Pons (tissue), 1 donor: Measurements from ENCODE around the gene RETREG1.
"Not testable (repeated sequence)": the region's sequence is repeated elsewhere in the genome, so short reads cannot be mapped to it uniquely, and the experiment has no call there.

Source experiments
- DNase-seq: peaks from one replicate; pipeline ENCODE4 v3.0.0-alpha.2; 2016; ENCODE audit warnings: low spot score

The RETREG1 gene

DNA sequence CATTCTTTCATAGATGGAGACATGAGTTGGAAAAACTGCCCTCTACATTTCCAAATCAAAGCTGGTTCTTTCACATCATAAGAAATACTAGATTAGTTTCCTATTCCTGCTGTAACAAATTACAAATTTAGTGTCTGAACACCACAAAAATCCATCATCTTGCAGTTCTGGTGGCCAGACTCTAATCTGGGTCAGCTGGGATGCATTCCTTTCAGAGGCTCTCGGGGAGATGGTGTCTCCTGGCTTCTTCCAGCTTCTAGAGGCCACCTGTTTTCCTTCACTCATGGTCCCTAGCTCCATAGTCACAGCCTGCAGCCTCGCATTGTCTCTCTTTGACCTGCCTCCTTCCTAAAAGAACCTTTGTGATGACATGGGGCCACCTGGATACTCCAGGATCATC lies 65.2 kb downstream of the RETREG1 start:
- DNase-seq: no peak

GRCh38 chr5:16550316-16550952 lies 66.4 kb downstream of the RETREG1 start:
- no peak for DNase-seq

DNA sequence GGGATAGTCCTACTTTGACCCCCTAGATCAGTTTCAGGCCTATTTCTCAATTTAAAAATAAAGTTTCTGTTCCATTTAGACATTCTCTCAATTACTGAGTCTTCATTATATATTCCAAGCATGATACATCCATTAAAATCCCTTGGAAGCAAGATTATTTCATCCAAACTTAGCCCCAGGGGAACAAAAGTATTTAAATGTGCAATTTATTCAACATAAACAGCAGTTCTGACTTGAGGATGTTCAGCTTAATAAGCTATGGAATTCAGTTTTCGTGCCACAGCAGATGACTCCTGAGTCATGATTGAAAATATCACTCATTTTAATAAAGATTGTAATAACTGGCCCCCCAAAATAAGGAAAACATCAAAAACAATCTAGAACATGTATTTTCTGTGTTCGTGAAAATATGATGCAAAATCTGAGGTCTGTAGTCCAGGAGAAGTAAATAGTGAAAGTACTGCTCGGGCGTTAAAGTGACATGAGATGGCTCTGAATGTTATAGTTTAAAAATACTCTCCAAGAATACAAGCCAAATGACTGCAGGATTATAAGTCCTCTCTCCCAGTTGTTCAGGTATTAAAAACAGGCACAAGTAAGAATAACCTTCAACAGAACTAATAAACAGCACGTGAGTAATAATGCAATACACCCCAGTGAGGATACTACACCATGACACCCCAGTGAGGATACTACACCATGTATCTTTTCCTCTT lies 67.1 kb downstream of the RETREG1 start:
- no peak for DNase-seq

DNA sequence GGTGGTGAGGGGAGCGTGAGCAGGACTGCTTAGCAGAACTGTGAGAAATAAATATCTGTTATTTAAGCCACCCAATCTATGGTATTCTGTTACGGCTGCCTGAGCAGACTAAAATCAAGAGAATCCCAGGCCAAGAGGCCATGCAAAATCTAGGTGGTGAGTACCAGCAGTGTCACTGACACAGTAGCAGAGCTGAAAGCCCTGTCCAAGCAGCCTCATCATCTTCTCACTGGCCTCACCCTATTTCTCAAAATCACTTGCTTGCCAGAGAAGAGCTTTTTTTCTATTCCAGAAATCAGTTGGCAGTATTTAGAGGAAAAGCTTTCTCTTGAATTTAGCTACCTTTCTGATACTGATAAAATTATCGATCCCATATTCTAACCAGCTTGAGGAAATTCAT lies 68.0 kb downstream of the RETREG1 start:
- no peak for DNase-seq

DNA sequence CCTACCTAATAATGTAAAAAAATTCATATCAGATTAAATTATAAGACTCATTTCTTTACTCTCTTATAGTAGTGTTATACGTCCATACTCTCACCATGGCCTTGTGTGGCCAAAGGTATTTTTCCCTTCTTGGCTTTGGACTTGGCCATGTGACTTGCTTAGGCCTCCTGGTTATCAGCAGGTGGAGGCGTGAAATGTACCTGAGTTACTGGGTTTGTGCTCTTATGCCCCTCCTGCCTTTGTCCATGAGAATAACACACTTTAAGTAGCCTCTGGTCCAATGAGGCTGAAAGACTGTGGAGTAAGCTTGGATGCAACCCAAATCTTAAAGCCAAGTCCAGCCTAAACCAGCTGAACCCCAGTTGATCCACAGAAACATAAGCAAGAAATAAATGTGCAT lies 68.7 kb downstream of the RETREG1 start:
- no peak for DNase-seq

DNA sequence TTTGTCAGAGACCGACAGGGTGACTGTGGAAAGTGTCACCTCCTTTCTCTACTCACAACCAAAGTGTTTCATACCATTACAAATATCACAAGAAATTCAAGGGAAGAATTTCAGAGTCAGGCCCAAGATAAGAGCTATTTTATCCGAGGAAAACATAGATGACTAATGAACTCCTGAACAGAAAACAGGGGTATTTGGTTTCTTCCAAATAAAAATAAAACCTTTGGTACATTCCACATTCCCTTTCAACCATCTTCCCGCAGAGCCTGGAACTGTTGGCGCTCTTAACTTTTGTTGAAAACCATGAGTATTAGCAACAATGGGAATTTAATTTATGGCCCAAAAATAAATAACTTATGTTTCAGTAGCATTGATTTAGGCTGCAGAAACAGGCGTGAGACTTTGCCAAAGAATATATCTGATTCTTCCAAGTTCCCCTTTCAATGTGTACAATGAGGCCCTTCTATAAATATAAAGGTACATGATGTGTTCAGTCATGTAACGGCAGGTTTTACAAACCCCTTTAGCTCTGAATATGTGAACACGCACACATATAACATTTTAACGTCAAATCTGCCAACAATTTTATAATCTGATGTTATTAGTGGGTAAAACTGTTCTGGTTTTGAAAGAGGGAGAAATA lies 69.5 kb downstream of the RETREG1 start:
- no peak for DNase-seq

- peak; percentile 72 for DNase-seq
Observed at GRCh38 chr5:16546732-16547131, 70.1 kb downstream of the RETREG1 start.

GRCh38 chr5:16544607-16545374 lies 72.0 kb downstream of the RETREG1 start:
- peak; percentile 85 for DNase-seq

DNA sequence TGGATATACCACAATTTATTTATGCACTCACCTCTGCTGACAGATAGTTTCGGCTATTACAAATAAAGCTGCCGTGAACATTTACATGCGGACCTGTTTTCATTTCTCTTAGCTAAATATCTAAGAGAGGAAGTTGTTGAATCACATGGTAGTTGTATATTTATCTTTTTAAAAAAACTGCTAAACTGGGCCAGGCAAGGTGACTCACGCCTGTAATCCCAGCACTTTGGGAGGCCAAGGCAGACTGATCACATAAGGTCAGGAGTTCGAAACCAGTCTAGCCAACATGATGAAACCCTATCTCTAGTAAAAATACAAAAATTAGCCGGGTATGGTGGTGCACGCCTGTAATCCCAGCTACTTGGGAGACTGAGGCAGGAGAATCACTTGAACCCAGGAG lies 73.6 kb downstream of the RETREG1 start:
- DNase-seq: not testable (repeated sequence)

DNA sequence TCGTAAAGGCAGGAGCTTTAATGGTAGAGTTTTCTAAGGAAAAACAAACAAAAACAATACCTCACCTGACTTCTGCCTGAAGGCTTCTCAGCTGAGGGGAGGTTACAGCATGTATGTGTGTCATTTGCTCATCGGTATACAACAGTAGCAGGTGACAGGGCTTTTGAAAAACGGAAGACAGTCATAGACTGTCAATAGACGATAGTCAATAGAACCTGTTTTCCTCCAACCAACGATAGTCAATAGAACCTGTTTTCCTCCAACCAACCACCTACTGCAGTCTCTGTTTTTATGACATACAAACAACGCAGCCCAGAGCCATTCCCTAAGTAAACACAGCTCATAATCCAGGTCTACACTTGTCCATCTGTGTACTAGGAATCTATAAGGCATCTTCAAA lies 74.6 kb downstream of the RETREG1 start:
- DNase-seq: no peak

DNA sequence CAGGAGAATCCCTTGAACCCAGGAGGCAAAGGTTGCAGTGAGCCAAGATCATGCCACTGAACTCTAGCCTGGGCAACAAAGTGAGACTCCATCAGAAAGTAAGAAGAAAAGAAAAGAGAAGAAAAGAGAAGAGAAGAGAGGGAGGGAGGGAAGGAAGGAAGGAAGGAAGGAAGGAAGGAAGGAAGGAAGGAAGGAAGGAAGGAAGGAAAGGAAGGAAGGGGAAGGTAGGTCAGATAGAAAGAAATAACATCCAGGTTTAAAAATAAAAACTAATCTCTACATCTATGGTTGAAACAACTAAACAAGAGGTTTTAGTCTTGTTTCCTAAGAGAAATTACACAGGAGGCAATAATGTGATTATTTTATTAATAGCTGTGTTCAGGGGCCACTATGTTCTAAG lies 75.2 kb downstream of the RETREG1 start:
- not testable (repeated sequence) for DNase-seq

DNA sequence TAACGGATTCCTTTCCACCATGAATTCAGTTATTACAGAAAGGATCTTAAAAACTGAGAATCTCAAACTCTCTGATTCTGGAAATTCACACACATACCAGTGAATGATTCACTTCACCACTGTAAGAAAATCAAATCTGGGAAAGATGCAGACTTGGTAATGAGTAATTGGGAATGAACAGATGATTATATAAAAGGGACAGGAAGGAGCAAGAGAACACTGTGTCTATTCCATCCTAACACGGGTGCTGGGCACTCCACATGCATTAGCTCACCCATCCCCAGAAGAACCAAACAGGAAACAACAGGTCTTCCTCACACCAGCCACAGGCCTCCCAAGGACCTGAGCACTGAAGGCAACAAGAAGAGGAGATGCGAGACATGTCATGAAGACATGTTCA lies 76.4 kb downstream of the RETREG1 start:
- DNase-seq: no peak

GRCh38 chr5:16539169-16539666 lies 77.6 kb downstream of the RETREG1 start:
- DNase-seq: peak; percentile 68

- DNase-seq: no peak
Observed at GRCh38 chr5:16538006-16538405, 78.8 kb downstream of the RETREG1 start.

DNA sequence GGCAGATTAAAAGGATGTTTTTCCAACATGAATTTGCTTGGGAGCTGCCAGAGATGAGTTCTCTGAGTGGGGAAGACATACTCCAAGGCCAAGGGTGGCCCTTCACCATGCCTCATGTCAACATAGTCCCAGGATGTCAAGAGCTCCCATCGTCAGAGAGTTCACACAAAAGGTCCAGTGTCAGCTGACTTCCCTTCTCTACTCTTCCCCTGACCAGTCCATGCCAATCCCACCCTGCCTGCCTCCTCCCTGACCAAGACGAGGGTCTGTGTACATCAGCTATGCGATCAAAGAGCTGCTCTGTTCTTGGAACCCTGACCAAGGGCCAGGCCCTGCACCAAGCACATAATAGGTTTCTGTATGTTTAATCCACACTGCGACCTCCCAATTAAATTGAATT lies 80.0 kb downstream of the RETREG1 start:
- DNase-seq: no peak

- DNase-seq: no peak
Observed at GRCh38 chr5:16536246-16536645, 80.6 kb downstream of the RETREG1 start.

DNA sequence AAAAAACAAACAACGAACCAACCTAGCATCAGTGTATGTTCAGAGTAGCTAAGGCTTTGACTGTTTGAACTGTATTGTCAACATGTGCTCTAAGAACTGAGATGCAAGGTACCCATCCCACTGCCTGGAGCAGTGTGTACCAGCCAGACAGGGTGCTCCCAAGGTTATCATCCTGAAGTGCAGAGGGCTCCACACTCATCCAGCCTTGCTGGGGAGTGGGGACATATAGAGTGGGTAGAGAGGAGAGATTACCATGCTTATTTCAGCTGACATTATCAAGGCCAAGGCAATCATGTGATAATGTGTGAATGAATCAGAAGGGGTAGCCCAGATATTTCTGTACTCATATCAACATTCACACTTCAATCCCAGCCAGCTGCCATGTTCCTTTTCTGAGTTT lies 82.5 kb downstream of the RETREG1 start:
- DNase-seq: no peak

- no peak for DNase-seq
Observed at GRCh38 chr5:16531063-16531648, 85.6 kb downstream of the RETREG1 start.

DNA sequence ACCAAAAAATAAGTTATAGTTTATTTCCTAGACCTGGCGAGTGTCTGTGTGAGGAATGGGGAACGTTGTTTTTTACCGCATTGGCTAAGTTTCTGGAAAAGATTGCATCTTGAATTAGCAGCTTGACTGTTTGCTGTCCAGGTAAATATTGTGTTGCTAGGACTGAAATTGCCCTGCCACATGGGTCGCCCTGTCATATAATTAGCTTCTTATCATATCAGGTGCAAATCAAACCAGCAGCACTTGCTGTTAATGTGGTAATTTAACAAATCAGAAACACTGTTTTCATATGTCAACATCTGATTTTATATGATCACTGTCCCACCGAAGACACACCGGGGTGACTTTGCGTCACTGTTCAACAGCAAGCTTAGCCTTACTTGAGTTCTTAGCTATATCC lies 87.5 kb downstream of the RETREG1 start:
- DNase-seq: no peak

DNA sequence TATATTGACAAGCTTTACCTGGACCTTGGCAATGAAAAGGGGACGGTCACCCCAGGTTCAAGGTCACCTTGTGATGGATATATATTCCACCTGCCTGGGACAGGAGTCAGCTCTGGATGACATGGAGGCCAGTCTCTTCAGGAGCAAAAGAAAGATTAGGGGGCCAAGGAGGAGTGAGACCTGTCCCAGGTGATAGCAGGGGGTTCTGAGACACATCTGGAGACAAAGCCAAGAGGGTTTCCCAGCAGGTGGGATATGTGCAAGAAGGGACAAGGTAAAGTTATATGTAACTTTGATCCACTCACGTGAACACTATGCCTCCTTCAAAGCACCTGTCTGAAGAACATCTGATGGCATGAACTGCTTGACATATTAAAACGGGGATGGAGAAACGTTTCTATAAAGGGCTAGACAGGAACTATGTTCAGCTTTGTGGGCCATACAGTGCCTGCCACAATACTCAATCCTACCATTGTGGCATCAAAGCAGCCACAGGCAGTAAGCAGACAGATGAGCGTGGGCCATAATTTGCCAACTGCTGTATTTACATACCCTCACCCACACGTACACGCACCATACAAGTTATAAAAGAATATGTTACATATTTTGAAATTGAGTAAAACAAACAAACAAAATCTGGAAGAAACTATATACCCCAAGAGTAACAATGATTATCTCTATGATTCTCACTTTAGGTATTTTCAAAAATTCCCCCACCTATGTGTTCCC lies 88.3 kb downstream of the RETREG1 start:
- no peak for DNase-seq

DNA sequence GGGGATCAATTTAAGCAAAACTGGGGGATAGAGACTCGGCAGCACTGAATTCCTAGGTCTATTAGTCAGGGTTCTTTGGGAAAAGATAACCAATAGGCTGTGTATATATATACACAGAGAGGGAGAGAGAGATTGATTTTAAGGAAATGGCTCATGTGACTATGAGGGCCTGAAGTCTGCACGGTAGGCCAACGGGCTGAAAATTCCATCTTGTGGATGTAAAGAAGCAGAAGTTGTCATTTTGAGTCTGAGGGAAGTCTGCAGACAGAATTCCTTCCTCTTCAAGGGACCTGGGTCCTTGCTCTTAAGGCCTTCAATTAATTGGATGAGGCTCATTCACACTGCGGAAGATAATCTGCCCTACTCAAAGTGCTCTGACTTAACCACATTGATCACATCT lies 91.1 kb downstream of the RETREG1 start:
- no peak for DNase-seq
